LNCaP clone FGC (cell line): ENCODE data around the gene IRF2.
"Not testable (repeated sequence)": the region's sequence is repeated elsewhere in the genome, so short reads cannot be mapped to it uniquely, and the experiment has no call there.

Experiments used
- DNase-seq: peaks from one replicate; pipeline ENCODE4 v3.0.0-alpha.2; 2011; ENCODE audit warnings: low read depth
- H3K4me3 ChIP-seq: 2 replicates; pipeline ENCODE4 v1.5.1; 2011; ENCODE audit warnings: mild to moderate bottlenecking, low read depth, low read length, control low read depth
- TF ChIP-seq, protein P1 (sequence below): IDR thresholded peaks from 2 replicates; pipeline ENCODE4 v1.5.1; 2012; ENCODE audit warnings: mild to moderate bottlenecking; ENCODE audit not compliant: control insufficient read depth, insufficient read depth; ENCODE audit errors: extremely low read depth

Gene IRF2

DNA sequence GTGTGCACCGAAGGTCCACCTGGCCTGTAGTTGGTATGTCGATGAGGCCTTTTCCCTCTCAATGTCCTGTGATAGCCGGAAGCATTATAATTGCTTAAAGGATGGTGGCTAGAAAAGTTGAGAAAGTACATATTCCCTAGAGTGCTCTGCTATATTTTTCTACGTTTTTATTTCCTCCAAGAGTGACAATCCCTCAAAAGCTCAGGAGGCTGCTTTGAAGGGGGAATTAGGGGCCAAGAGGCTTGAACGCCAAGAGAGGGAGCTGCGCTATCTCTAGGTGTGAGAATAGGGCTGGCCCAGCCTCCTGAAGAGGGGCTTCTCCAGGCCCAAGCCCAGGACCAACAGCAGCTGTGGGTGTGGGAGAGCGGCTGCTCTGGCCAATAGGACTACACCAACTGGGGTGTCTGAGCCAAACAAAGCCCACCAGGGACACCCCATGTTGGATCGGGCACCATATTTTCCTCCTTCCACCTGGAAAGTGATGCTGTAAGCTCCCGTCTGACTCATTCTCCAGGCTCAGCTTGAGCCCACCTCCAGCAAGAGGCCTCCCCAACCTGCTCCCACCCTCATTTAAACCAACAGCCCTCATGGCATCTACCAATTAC lies 124.0 kb downstream of the IRF2 start:
- H3K4me3 ChIP-seq = no peak overlapping the region
- no peak for DNase-seq
- TF ChIP-seq, protein P1, sequence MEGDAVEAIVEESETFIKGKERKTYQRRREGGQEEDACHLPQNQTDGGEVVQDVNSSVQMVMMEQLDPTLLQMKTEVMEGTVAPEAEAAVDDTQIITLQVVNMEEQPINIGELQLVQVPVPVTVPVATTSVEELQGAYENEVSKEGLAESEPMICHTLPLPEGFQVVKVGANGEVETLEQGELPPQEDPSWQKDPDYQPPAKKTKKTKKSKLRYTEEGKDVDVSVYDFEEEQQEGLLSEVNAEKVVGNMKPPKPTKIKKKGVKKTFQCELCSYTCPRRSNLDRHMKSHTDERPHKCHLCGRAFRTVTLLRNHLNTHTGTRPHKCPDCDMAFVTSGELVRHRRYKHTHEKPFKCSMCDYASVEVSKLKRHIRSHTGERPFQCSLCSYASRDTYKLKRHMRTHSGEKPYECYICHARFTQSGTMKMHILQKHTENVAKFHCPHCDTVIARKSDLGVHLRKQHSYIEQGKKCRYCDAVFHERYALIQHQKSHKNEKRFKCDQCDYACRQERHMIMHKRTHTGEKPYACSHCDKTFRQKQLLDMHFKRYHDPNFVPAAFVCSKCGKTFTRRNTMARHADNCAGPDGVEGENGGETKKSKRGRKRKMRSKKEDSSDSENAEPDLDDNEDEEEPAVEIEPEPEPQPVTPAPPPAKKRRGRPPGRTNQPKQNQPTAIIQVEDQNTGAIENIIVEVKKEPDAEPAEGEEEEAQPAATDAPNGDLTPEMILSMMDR = no peak

- TF ChIP-seq, protein P1 = no peak
- no peak for DNase-seq
- no peak overlapping the region for H3K4me3 ChIP-seq
Observed at GRCh38 chr4:184349283-184350039, 124.9 kb downstream of the IRF2 start.

- DNase-seq = no peak
- TF ChIP-seq, protein P1 = no peak
Observed at GRCh38 chr4:184348311-184349233, 125.8 kb downstream of the IRF2 start.

GRCh38 chr4:184347251-184348239 lies 126.8 kb downstream of the IRF2 start:
- no peak overlapping the region for H3K4me3 ChIP-seq
- TF ChIP-seq, protein P1 = no peak
- DNase-seq = no peak

More at GRCh38 chr4:184348311-184349233, 125.8 kb downstream of the IRF2 start:
- H3K4me3 ChIP-seq = no peak overlapping the region

DNA sequence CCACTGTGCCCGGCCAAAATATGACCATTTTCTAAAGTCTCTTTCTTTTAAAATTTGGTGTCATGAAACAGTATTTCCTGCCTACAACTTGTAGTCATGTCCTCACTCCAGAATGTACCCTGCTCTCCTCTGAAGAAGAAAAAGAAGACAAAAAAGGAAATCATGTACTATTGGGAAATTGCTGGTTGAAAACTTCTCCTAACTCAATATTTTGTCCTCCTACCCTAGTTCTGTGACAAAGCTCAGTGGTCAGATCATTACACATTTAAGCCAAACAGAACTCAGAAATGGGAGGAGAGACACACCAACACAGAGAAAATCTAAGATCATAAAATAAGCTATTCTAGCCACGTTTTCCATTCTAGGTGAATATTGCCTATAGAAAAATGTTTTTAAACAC lies 127.7 kb downstream of the IRF2 start:
- no peak overlapping the region for H3K4me3 ChIP-seq
- no peak for DNase-seq
- TF ChIP-seq, protein P1 = no peak

- not testable (repeated sequence) for DNase-seq, H3K4me3 ChIP-seq
Observed at GRCh38 chr4:184346273-184346672, 128.1 kb downstream of the IRF2 start.

DNA sequence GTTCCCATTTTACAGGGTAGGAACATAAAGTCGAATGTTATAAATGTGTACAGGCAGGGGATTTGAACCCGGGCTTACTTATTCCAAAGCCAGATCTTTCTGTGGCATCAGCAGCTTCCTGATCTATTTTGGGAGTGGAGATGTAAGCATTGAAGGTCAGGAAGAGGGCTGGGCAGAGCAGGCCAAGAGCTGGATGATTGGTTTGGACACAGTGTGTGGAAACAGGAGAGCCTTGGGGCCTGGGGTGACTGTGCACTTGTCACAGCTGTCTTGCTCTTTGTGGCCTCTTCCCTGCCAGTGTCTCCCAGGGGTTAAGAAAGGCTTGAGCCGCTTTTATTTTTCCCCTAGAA lies 128.8 kb downstream of the IRF2 start:
- no peak for DNase-seq
- no peak overlapping the region for H3K4me3 ChIP-seq
- TF ChIP-seq, protein P1 = no peak
